ENCODE measurements around the gene RAD51.
"Not testable (repeated sequence)": the region's sequence is repeated elsewhere in the genome, so short reads cannot be mapped to it uniquely, and the experiment has no call there.

RAD51 gene

GRCh38 chr15:40694688-40695468, at the start of gene RAD51:
Gene RAD51, plus strand, starts transcription at chr15:40695174. Its CDS starts 3,585 bp downstream, at chr15:40698759.
- no peak for FAIRE-seq

- FAIRE-seq = no peak
Observed at GRCh38 chr15:40647523-40647922, 47.5 kb upstream of the RAD51 start.

GRCh38 chr15:40650479-40650878, 44.5 kb upstream of the RAD51 start:
- no peak for FAIRE-seq

GRCh38 chr15:40660686-40661085, 34.3 kb upstream of the RAD51 start:
- no peak for FAIRE-seq

- FAIRE-seq = no peak
Observed at GRCh38 chr15:40664909-40665308, 30.1 kb upstream of the RAD51 start.

GRCh38 chr15:40676290-40676689, 18.7 kb upstream of the RAD51 start:
- FAIRE-seq = not testable (repeated sequence)

GRCh38 chr15:40676906-40677305, 18.1 kb upstream of the RAD51 start:
- not testable (repeated sequence) for FAIRE-seq

- no peak for FAIRE-seq
Observed at GRCh38 chr15:40680151-40680550, 14.8 kb upstream of the RAD51 start.

- FAIRE-seq = not testable (repeated sequence)
Observed at GRCh38 chr15:40680959-40681358, 14.0 kb upstream of the RAD51 start.

GRCh38 chr15:40684381-40684780, 10.6 kb upstream of the RAD51 start:
- FAIRE-seq = no peak

GRCh38 chr15:40685376-40685775, 9.6 kb upstream of the RAD51 start:
- FAIRE-seq = no peak

- FAIRE-seq = no peak
Observed at GRCh38 chr15:40688932-40689799, 5.8 kb upstream of the RAD51 start.

GRCh38 chr15:40691737-40692136, 3.2 kb upstream of the RAD51 start:
- FAIRE-seq = no peak

GRCh38 chr15:40693904-40694687, 878 bp upstream of the RAD51 start:
- no peak for FAIRE-seq

GRCh38 chr15:40695469-40695890, 506 bp downstream of the RAD51 start:
- FAIRE-seq = no peak

GRCh38 chr15:40696228-40696627, 1.3 kb downstream of the RAD51 start:
- FAIRE-seq = no peak

GRCh38 chr15:40697916-40698315, 2.9 kb downstream of the RAD51 start:
- no peak for FAIRE-seq

GRCh38 chr15:40702077-40702476, 7.1 kb downstream of the RAD51 start:
- no peak for FAIRE-seq

- no peak for FAIRE-seq
Observed at GRCh38 chr15:40706121-40706520, 11.1 kb downstream of the RAD51 start.

GRCh38 chr15:40714144-40714543, 19.2 kb downstream of the RAD51 start:
- FAIRE-seq = no peak

GRCh38 chr15:40716165-40716564, 21.2 kb downstream of the RAD51 start:
- no peak for FAIRE-seq

GRCh38 chr15:40721701-40722100, 26.7 kb downstream of the RAD51 start:
- no peak for FAIRE-seq

GRCh38 chr15:40722354-40722753, 27.4 kb downstream of the RAD51 start:
- no peak for FAIRE-seq
